Activated T-helper 9 cell treated with anti-CD3 and anti-CD28 coated beads, Interleukin-2, amount 50 U/mL, for 16 hours (primary cell): ENCODE data around the gene NTN3.

ENCODE experiments used
- DNase-seq: peaks from one replicate; pipeline ENCODE4 v3.0.0-alpha.2; 2020; ENCODE audit warnings: low read depth

NTN3 gene

DNA sequence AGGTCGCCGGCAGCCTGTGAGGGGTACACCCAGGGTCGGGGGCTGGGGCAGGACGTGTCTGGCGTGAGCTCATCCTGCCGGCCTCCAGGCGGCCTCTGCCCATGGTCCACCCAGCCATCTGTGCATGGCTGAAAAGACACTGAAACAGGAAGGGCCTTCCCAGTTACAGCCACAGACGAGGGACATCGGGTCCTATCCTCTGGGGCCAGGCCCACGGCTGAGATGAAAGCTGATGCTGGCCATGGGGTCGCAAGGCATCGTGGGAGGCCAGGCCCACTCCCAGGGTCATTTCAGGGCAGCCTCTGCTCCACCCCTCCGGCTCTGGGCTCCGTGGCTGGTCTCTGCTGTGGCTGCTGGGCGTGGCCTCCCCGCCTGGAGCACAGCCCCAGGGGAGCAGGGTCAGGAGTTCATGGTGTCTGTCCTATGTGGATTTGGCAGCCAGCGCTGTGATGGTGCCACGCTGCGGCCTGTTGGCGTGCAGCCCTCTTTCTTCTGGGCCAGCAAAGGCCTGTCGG lies 26.1 kb downstream of the NTN3 start:
- DNase-seq, result no peak

DNA sequence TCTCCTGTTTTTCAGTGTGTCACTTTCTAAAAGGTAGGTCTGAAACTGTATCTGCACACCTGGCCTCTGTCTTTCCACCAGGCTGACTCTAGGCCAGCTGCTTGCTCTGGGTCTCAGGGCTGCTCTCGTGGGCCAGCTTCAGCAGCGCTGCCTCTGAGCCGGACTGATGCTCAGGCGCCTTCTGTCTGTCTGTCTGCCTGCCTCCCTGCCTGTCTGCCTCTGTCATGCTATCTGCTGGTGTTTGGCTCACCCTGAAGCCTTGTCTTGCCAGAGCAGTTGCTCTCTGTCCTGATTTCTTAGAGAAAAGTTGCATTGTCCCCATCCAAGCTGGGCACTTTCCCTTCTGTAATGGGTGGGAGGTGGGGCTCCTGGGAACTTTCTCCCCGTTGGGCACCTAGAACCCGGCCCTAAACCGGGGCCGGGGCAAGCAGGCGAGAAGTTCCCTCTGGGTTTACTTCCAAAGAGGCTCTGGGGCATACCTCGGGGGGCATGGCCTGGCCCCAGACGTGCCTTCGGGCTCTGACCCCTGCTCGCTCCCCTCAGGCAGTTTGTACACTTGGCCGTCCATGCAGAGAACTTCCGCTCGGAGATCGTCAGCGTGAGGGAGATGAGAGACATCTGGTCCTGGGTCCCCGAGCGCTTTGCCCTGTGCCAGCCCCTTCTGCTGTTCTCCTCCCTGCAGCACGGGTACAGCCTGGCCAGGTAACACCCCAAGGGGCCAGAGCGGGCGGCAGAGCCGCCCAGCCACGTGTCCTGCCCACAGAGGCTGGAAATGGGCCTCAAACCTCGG lies 26.8 kb downstream of the NTN3 start:
- no peak for DNase-seq

DNA sequence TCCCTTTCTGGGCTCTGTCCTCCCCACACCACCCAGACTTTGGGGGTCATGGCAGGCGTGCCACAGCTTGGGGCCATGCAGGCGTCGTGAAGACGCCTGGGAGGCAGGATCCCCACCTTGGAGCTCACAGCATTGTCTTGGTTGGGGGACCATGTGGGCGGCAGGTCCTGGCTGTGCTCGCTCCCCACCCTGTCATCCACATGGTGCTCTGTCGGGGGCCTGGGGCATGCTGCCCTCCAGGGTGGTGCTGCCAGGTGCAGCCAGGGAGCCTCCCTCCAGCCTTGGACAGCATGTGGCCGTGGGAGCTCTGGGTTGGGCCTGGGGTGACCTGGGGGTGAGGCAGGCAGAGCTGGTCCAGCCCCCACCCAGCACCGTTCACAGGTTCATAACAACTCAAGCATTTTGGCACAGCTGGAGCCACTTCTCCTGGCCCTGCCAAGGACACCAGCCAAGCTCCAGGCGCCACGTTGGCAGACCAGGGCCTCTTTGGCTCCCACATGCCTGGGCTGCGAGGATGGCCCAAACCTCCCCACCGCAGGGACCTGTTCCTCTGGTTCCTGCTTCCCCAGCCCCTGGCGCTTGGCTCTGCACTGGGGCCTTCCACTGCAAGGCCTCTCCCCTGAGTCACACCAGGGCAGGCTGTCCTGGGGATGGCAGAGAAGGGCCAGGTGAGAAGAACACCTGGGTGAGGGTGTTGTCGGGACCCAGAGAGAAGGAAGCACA lies 27.6 kb downstream of the NTN3 start:
- DNase-seq, result no peak

DNA sequence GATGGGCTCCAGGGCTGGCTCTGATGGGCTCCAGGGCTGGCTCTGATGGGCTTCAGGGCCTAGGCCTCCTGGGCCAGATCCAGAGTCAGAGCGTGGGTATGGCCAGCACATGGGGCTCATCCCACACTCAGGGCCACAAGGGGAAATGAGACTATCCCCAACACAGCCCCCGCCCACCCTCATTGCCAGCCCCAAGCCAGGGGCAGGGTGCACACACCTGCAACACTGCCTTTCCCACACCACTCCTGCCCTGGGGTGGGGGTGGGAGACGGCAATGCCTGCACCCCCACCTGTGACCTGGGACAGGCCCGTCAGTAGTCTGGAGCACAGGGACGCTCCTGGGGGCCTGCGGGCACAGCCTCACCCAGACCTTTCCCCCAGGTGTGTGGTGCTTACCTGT lies 28.4 kb downstream of the NTN3 start:
- no peak for DNase-seq

DNA sequence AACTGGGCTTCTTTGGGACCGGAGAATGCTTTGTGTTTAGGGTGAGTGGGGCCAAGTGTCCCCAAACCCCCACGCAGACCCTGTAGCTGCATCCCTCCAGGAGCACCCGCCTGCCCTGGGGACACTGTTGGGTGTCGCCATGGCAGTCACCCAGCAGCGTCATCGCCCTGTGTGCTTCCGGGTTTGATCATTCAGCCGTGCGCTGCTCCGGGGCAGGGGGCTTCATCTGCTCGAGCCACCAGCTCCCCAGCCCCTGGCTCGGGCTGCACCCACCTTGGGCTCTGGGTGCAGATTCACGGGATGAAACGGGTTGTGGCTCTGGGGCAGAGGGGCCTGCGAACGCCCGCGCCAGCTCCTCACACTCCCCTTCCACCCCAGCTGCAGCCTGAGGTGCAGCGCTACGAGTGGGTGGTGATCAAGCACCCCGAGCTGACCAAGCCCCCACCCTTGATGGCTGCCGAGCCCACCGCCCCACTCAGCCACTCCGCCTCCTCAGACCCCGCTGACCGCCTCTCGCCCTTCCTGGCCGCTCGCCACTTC lies 28.9 kb downstream of the NTN3 start:
- no peak for DNase-seq

DNA sequence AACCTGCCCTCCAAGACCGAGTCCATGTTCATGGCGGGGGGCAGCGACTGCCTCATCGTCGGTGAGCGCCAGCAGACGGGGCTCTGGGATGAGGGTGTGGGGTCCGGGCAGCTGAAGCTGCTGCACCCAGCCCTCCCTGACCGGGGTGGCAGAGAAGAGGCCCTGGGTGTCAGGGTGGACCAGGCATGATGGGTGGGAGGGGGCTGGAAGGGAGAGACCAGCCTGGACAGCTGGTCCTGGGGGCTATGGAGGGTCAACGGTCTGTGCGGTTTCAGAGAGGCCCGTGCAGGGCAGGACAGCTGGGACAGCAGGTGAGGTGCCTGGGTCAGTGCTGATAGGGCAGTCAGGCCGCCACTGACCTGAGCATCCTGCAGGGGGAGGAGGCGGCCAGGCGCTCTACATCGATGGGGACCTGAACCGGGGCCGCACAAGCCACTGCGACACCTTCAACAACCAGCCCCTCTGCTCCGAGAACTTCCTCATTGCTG lies 29.4 kb downstream of the NTN3 start:
- no peak for DNase-seq

DNA sequence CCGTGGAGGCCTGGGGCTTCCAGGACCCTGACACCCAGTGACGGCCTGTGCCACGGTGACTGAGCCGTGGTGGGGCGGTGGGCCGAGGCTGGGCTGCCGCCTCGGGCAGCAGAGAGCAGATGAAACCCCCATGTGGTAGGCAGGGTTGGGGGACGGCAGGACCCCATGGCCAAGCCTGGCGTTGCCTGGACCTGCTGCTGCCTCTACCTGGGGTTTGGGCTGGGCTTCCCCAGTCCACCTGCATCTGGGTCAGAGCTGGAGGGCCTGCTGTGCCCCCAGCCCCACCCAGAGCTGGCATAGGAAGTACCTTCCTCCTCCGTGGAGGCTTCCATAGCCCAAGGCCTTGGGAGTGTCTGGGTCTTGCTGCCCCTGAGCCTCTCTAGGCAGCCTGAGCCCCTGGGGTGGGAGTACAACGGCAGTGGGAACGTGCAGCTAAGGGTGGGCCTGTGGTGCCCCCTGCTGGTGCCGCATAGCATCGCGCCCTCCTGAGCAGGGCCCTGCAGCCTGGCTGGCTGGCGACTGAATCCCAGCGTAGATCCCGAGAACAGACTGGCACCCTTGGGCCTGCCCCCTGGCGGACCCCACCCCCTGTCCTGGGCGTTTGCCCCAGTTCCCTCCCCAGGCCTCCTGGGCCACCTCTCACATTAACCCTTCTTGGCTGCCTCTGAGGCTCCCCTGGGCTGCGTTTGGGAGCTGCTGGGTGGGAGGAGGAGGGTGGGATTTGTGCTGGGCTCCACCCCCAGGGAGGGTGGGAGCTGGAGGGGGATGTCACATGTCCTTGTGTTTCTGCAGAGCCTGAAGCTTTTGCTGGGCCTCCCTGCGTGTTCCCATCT lies 30.0 kb downstream of the NTN3 start:
- peak; percentile 70 for DNase-seq

DNA sequence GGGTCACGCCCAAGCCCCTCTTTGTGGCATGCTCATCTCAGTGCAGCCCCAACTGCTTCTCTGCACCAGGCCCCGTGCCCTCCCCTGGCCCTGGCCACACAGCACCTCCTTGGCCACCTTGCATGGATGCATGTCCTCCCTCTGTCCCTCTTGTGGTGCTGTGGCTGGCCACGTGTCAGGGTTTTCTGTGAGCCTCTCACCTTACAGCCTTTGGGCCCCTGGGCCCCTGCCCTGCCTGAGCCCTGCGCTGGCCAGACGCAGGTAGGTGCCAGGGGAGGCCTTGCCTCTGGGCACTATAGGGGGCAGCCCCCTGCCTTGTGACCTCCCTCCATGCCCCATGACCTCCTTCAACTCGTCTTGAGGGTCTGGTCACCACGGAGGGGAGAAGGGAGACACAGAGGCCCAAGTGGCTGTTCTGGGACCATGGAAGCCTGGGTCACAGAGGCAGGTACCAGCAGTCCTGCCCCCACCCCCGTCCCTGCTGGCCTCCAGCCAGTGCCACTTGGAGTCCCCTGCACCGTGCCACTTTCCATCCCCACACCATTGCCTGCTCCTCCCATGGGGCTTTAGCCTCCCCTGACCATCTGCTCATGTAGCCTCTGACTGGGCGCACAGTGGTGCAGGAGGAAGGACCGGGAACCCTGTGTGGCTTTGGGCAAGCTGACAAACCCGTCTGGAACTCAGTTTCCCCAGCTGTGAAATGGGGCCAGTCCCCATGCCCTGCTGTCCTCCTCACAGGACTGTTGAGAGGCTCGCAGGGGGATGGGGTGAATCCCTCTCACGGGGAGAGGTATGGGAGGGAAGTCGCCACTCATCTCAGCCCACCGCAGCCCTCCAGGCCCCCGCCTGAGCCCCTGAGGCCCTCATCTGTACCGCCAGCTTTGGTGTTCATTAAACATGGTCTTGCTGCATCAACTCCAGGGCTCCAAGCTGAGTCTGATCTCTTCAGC lies 31.1 kb downstream of the NTN3 start:
- no peak for DNase-seq

DNA sequence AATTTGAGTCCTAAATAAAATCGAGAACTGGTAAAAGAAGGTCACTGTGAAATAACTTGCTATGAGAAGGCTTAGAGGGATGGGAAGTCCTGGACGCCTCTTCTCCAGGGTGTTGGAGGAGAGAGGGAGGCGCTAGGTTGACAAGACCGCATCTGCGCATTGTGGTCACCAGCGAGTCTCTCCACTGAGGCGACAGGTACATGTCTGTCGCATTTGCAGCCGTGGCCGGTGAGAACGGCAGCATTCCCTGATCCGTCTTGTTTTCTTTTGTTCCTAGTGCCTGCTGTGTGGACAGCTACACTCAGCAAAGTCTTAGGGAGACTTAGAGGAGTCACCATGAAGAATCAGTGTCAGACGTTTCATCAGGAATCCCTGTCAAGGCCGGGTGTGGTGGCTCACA lies 34.6 kb downstream of the NTN3 start:
- DNase-seq, result no peak

DNA sequence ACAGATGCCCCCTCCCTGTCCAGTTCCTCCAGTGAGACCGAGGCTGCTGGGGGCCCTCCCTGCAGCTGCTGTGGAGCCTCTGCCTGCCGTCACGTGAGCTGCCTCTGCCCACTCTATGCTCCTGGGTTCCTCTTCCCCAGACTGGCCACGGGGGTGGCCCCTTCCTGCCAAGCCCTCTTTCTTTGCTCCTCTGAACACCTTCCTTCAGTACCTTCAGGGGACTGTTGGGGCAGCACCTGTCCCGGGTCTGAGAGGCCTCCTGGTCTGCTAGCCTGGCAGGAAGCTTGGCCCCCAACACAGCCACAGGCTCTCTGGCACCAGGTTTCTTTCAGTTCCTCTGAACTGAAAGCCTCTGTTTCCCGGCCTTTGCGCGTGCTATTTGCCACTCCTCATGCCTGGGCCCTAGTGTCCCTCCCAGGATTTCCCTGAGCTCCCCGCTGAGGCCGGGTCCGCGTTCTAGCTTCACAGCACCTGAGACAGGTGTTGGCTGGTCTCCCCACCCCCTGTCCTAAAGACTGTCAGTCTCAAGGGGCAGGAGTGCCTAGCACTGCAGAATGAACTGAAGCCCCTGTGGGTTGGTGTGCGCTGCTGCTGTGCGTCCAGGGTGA lies 36.1 kb downstream of the NTN3 start:
- DNase-seq, result no peak

DNA sequence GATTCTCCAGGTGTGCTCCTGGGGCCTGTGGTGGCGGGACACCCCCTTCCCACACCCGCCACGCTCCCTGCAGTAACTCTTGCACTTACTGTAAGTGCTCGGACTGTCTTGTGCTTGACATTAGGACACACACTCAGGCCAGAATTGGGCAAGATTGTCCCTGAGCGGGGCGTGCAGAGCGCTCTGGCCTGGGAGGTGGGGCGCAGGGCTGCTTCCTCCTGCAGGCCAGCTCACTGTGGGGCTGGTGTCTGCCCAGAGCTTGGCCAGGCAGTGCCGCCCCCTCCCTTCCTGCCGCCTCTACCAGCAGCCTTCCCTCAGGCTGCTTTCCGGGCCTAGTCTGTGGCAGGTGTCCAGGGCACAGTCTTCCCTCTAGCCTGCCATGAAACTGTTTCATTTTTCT lies 36.6 kb downstream of the NTN3 start:
- DNase-seq, result no peak

DNA sequence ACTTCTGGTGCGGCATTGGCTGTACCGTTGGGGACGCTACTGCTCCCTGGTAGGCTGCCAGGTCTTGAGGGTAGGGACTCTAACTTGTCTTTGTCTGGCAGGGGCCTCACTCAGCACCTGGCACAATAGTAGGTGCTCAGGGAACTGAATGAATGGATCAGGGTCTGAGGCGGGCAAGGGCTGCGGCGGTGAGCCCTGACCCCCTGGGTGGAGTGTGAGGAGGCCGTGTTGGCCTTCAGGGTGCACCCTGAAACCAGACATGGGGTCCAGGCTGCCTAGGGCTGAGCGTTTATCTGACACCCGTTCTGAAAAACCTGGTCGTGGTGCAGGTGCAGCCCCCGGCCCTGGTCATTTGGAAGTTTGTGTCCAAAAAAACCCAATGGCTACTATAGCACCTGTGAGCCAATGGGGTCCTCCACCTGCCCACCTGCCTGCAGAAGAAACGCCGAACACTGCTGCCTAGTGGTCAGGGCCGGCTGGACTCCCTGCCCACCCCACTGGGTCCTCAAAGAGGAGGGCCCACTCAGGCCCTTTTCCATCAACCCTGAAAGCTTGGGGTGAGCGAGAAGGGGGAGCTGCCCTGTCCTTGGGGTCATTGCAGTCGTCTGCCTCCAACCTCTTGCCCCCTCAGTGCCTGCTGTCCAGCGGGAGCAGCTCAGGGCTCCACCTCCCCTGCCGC lies 37.8 kb downstream of the NTN3 start:
- no peak for DNase-seq

DNA sequence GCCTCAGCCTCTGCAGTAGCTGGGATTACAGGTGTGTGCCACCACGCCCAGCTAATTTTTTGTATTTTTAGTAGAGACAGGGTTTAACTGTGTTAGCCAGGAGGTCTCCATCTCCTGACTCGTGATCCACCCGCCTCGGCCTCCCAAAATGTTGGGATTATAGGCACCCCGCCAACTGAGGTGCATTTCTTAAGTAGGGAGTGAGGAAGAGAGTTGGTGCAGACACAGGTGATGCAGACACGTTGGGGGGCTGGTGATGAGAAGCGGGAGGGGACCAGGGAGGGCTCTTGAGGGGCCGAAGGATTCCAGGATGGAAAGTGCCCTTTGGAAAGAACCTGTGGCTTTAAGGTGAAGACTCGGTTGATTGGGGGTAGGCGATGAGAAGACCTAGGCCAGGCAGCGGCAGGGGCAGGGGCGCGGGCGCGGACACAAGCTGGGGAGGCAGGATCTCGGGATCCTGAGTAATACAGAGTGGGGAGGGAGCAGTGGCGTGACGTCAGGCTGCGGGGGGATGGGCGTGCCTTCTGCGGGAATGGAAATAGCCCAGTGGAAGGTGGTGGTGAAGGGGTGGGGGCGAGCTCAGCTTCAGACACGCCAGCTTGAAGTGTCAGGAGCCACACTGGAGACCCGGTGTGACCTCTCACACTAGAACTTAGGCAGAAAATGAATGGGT lies 40.2 kb downstream of the NTN3 start:
- DNase-seq, result no peak

DNA sequence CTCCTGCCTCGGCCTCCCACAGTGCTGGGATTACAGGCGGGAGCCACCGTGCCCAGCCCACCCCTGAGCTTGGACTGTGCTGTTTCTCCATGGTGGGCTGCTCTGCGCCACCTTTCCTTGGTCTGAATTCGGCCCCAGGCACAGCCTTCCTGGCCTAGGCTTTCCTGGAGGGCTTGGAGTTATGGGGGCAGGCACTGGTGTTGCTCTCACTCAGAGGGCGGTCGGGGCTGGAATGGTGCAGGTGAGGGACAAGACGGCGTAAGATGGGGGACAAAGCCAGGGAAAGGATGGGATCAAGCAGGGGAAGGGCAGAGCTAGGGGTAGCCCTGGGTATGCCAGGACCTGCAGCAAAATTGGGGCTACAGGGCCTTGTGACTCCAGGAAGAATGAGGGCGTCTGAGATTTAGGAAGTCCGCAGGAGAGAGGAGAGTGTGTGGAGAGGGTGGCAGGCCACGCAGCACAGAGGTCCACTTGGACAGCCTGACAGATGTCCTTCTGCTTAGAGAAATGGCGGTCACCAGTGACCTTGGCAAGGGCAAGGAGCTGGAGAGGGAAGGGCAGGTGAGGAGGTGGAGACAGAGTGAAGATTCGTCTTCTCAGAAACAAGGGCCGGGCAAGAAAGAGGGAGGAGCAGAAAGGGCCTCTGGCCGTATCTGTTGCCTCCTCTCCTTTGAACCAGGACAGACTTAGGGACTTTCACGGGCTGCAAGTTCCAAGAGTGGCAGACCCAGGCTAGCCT lies 41.1 kb downstream of the NTN3 start:
- DNase-seq, result no peak

DNA sequence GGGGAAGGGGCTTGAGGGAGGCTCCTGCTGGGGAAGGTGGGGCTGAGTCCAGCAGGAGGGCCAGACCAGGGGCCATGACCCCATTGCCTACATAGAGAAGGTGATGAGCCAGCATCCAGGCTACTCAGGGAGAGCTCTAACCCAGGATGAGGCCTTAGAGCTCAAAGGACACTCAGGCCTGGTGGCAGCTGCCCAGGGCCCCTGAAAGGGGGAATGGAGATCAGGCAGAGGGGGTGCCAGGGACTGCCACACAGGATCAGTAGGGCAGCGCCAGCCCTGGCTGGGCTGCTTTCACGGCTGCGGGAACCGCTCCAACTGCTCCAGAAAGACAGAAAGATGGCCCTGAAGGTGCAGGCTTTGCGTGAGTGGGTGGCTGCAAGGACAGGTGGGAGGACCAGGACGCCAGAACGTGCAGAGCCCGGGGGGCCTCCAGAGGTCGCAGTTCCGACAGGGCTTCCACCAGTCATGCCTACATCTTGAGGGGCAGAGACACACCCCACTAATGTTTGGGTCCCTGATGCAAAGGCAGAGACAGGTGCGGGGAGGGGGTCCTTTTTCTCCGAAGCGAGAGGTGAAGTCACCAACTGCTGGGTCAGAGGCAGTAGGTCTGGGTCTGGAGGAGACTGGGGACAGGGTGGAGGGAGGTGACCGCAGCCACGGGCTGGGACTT lies 41.8 kb downstream of the NTN3 start:
- DNase-seq, result no peak

DNA sequence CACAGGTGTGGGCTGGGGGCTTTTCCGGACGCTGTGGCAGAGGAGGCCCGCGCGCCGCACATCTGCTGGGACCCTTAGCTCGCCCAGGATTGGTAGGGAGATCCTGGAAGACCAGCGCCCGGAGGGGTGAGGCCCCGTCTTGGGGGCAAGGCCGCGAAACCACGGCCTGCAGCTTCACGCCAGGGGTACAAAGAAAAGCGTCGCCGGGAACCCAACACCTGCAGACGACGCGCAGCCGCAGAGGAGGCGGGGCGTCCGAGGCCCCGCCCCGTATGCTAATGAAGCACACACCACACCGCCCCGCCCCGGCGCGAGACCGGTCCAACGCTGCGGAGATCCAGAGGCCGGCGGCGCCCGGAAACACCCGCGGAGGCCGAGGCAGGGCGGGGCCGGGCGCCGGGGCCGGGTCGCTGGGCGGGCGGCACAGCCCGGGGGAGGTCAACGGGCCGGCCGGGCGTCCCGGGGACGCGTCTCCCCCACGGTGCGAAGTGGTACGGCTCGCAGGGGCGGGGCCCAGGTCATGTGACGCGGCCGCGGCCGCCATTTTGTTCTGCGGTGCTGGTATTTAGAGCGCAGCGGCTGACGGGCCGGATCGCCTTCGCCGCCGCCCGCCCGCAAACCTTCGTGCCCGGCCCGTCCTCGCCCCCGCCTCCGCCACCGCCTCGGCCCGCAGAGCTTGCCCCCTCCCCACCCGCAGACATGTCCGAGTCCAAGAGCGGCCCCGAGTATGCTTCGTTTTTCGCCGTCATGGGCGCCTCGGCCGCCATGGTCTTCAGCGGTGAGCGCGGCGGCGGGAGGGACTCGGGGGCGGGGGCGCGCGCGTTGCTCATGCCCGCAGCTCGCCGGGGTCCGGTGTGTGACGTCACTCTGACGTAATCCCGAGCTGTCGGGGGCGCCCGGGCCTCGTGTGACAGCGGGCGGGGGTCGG lies 42.6 kb downstream of the NTN3 start, which contains the start of gene ATP6V0C:
ATP6V0C (plus strand) TSS at position 548 of the 928 bp plus-strand sequence; CDS start at position 700, 152 bp downstream.
- DNase-seq, result peak; percentile 86
